Measurements from ENCODE around the gene MAGI2.

MAGI2 gene

DNA sequence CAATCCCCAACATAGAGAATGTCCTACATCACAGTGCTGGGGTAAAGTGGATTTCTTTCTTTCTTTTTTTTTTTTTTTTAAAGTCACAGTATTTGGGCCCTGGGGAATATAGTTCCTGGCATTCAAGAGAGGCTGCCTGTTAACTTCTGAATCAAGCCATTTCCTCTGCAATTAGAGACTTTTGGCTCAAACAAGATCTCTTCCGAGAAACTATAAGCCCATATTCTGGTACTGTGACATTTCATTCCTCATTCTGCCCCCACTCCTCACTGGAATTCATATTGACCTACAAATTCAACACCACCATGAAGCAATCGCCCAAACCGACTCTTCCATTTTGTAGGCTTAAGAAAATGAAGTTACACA, 1467.5 kb downstream of the MAGI2 start:
- ATAC-seq (no peak), DNase-seq (no peak)

DNA sequence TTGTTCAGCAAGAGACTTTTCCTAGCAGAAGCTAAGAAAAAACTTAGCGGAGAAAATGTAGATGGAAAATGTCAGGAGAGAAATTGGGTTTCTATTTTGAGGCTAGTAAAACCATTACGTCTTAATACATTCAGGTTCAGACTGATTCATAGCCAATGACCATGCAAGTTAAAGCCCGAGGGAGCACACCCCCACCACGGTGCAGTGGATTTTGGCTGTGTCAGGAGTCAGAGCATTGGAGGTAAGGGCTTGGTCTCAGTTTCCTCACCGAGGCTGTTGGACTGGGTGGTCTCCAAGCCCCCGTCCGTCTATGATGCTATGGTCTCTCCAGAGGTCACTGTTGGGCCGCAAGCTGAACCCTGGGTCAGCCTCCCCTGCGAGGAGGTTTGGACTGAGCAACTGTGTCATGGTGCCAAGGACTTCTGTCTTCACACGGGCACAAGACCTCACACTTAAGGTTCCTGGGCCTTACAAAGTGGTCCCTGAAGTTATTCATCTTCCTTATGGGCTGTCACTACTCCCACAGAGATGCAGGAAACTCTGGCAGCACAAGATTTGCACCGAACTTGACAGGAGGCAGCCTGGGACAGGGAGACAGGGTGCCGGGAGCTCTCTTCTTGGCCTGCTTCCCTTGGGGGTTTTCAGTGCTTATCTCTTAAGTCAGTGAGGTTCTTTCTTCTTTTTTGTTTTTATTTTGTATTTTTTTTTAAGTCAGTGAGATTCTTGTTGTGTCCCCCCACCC, 1468.1 kb downstream of the MAGI2 start:
- DNase-seq: no peak

DNA sequence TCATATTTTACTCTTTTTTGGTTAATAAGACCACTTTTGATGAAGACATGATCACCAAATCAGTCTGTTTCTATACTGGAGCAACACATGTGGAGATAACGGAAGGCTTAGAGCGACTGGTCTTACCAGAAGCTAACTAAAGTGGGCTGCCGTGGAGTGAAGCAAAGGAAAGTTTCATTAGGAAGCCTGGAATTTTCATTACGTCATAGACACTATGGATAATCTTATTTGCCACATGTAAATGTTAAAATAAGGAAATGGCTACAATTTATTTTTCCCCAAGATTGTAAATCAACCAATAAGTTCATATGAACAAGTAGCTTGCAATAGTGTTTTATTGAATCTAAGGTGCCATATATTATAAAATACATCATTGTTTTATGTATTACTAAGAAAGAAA, 1469.5 kb downstream of the MAGI2 start:
- DNase-seq (no peak), ATAC-seq (no peak)

More for the DNA sequence above, 1468.1 kb downstream of the MAGI2 start:
- no peak for ATAC-seq

DNA sequence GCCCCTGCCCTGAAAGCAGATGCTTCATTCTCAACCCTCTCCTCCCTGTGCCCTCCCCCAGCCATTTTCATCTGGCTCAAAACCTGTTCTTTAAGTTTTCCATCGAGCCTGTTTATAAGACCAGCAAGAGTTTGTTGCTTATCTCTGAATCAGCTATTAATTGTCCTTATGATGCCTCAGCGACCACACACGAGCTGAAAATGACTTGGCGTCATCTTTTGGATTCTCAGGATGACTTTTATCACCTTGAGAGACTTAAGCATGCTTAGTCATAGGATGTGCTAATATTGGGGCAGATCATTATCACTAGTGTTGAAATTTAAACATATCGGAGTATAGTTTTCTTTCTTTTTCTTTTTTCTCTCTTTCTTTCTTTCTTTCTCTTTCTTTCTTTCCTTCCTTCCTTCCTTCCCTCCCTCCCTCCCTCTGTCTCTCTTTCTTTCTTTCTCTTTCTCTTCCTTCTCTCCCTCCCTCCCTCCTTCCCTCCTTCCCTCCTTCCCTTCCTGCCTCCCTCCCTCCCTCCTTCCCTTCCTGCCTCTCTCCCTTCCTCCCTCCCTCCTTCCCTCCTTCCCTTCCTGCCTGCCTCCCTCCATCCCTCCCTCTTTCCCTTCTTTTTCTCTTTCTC, 1470.4 kb downstream of the MAGI2 start:
- ATAC-seq (peak; percentile 68), DNase-seq (peak; percentile 3)

DNA sequence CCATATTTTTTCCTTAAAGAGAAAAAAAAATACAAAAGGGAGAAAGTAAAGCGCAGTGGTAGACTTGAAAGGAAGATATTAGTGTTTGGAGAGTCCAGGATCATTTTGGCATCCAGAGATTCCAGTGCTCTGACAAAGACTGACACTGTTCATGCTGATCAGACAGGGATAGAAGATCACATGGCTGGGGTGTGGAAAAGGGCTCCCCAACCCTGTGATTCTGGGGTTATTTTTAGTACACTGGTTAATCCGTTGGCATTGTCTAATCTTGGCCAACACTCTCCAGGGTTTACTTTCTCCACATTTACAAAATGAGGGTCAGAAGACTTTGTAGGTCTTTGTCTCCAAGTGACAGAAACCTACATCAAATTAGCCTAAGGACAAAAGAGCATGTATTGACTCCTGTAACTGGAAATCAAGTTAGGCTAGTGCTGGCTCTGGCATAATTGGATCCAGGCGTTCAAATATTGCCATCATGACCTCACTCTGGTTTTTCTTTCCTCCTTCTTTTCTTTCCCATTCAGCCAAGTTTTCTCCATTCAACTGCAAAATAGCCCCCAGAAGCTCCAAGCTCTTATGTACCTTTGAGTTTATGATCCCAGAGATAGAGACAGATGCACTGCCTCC, 1473.3 kb downstream of the MAGI2 start:
- DNase-seq (no peak), ATAC-seq (no peak)

DNA sequence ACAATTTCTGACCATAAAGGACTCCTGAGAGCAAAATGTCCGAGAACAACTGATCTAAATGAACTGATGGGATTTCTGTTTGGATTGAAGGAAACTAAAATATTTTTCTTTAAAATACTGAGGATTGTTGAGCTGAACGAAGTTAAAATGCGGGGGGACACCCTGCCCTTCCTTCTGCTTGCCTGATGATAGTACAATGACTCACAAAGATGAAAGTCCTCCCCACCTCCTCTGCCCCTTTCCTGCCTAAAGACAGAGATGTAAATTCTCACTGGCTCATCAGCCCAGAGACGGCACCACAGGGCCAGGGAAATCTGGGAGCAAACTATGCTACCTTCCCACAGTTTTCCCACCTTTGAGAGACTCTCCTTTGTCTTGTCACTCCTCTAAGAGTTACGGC, 1474.2 kb downstream of the MAGI2 start:
- ATAC-seq (no peak), DNase-seq (no peak)

DNA sequence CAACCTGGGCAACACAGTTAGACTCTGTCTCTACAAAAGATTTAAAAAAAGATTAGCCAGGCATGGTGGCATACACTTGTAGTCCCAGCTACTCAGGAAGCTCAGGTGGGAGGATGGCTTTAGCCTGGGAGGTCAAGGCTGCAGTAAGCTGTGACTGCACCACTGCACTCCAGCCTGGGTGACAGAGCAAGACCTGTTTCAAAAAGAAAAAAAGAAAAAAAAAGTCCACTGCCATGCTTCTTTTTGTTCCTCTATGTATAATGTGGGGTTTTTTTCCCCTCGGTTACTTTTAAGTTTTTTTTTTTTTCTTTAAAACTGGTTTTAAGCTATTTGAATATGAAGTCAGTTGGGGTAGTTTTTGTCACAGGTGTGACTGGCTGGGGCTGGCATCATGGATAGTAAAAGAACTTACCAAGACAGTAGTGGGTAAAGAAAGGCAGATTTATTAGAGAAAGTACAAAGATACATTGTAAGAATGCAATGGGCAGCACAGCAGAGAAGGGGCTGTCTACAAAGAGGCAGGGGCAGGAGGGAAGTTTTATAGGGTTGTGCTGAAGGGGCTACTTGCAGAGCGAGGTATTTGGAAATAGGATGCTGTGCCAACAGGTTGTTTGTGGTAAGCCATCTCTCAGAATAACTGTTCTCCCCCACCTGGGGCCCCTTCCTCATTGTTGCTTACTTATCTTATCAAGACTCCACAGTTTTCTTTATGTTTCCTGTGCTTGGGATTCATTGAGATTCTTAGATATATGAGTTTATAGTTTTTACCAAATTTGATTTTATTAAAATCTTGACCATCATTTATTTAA, 1477.6 kb downstream of the MAGI2 start:
- ATAC-seq (no peak), DNase-seq (no peak)

DNA sequence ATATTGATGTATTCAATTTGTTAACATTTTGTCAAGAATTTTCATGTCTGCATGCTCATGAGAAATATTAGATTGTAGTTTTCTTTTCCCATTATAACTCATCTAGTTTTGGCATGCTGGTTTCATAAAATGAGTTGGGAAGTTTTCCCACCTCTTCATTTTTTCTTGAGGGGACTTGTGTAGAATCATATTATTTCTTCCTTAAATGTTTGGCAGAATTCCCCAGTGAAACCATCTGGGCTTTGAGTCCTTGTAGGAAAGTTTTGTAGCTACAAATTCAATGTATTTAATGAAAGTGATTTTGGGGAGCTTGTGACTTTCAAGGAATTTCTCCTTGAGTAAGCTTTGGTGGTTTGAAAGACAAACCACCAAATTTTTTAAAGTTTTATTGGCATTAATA, 1481.7 kb downstream of the MAGI2 start:
- DNase-seq (no peak), ATAC-seq (no peak)

DNA sequence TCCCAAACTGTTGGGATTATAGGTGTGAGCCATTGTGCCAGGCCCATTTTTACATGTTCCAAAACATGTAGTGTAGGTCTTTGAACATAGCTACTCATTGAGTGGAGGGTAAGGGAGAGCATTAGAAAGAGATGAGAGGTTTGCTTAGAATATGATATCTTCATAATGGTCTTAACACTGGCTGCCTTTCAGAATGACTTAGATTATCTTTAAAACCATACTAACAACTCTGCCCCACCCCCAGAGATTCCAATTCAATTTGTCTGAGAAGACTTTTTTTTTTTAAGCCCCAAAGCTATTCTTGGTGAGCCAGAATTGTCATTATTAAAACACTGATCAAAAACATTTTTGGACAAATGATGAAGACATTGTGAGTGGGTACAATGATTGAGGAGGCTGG, 1486.0 kb downstream of the MAGI2 start:
- ATAC-seq (no peak), DNase-seq (no peak)
